Tibial artery (tissue), 4 donors: ENCODE measurements around the gene CDK18.

Experiments
- DNase-seq, 2 donors: peaks; one replicate each; pipeline ENCODE4 v3.0.0-alpha.2; 2019
- H3K27ac ChIP-seq, 2 donors: fragments of 200-600 bp; sonication (generic) in 1 of 2; 1 replicate in 1 of 2; 2 replicates in 1 of 2; pipeline ENCODE4 v1.5.1; 2018 to 2019; ENCODE audit warnings: mild to moderate bottlenecking in 1 of 2
- H3K27me3 ChIP-seq, 2 donors: fragments of 200-600 bp; sonication (generic) in 1 of 2; one replicate each; pipeline versions ENCODE4 v1.5.1 to v1.6.0; 2016 to 2019
- H3K36me3 ChIP-seq, 3 donors: fragments of 200-600 bp; sonication (generic) in 2 of 3; one replicate each; pipeline ENCODE4 v1.5.1; 2016 to 2019; ENCODE audit warnings: mild to moderate bottlenecking in 2 of 3
- H3K4me1 ChIP-seq, 4 donors: fragments of 200-600 bp; sonication (generic) in 2 of 4; 1 replicate in 3 of 4; 2 replicates in 1 of 4; pipeline ENCODE4 v1.5.1; 2016 to 2019
- H3K4me3 ChIP-seq, 2 donors: fragments of 200-600 bp; sonication (generic) in 1 of 2; 1 replicate in 1 of 2; 2 replicates in 1 of 2; pipeline ENCODE4 v1.5.1; 2018 to 2019; ENCODE audit warnings: mild to moderate bottlenecking in 2 of 2
- H3K9me3 ChIP-seq, 3 donors: fragments of 200-600 bp; sonication (generic) in 1 of 3; one replicate each; pipeline ENCODE4 v1.5.1; 2016 to 2019
- intact Hi-C: fragments of 100-400 bp; cut with DNase I; formaldehyde crosslinking; loops from one replicate; pipeline ENCODE4 v1.15.0; 2023; ENCODE audit warnings: low total_unique reads
- TF ChIP-seq, protein P1 (sequence below), 2 experiments: fragments of 200-600 bp in 1 of 2; fragments of 450-650 bp in 1 of 2; IDR thresholded peaks; one replicate each; pipeline ENCODE4 v1.5.1; 2017 to 2019; ENCODE audit warnings: antibody characterized with exemption in 2 of 2, mild to moderate bottlenecking in 1 of 2, moderate library complexity in 1 of 2

CDK18 gene

GRCh38 chr1:205532026-205532898 is 27.8 kb downstream of the CDK18 start:
- H3K9me3 ChIP-seq: no peaks in the 10 kb centered on the region
- intact Hi-C loops: no loop called here
- no peak overlapping the region for H3K4me3 ChIP-seq
- peaks cover 0 to 11% (median 2%) of the 10 kb centered on the region in 4 donors for H3K4me1 ChIP-seq
- peaks cover 21 to 50% (median 31%) of the 10 kb centered on the region in 3 donors for H3K36me3 ChIP-seq
- H3K27me3 ChIP-seq: no peaks in the 10 kb centered on the region
- no peak for DNase-seq
- H3K27ac ChIP-seq: no peak overlapping the region
- TF ChIP-seq, protein P1, sequence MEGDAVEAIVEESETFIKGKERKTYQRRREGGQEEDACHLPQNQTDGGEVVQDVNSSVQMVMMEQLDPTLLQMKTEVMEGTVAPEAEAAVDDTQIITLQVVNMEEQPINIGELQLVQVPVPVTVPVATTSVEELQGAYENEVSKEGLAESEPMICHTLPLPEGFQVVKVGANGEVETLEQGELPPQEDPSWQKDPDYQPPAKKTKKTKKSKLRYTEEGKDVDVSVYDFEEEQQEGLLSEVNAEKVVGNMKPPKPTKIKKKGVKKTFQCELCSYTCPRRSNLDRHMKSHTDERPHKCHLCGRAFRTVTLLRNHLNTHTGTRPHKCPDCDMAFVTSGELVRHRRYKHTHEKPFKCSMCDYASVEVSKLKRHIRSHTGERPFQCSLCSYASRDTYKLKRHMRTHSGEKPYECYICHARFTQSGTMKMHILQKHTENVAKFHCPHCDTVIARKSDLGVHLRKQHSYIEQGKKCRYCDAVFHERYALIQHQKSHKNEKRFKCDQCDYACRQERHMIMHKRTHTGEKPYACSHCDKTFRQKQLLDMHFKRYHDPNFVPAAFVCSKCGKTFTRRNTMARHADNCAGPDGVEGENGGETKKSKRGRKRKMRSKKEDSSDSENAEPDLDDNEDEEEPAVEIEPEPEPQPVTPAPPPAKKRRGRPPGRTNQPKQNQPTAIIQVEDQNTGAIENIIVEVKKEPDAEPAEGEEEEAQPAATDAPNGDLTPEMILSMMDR (IDR thresholded peaks at IDR 0.05): no peak

- TF ChIP-seq, protein P1 (IDR thresholded peaks at IDR 0.05): no peak
- Histone ChIP-seq H3K27me3 (no peaks in the 10 kb centered on the region), H3K9me3 (no peaks in the 10 kb centered on the region), H3K4me3 (no peak overlapping the region), H3K36me3 (peaks cover 21 to 41% (median 31%) of the 10 kb centered on the region in 3 donors), H3K4me1 (peaks cover 0 to 12% (median 2%) of the 10 kb centered on the region in 4 donors), H3K27ac (no peak overlapping the region)
- DNase-seq: no peak
- intact Hi-C loops: no loop called here
Observed at GRCh38 chr1:205532996-205533735, 28.7 kb downstream of the CDK18 start.

DNA sequence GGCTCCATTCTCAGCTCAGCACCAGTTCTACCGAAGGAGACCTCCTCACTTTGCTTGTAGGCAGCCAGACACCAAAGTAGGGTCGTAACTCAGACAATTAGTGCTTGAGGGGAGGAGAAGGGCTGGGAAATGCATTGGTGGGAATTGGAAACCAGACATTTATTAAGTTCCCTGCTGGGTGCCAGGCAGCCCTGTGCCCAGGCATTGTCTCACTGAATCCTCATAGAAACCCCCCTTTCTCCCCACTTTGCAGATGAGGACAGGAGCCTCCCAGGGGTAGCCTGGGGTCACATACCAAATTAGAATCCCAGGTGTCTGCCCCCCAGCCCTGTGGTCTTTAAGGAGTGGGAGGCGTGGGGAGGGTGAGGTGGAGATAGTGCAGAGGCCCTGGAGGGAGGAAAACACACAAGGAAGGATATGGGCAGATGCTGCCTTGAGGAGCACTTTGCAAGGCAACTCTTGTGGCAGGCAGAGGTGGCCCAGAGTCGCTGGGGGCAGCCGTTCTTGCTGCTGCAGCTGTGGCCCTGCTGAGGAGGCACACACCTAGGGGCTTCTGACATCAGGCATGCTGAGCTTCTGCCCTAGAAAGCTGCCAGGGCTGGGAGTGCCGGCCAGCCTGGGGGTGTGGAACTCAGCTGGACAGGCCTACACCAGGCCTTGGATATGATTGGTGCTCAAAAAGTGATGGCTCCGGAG is 29.4 kb downstream of the CDK18 start:
- Histone ChIP-seq H3K4me1 (peaks cover 0 to 8% (median 2%) of the 10 kb centered on the region in 4 donors), H3K9me3 (no peaks in the 10 kb centered on the region), H3K27me3 (no peaks in the 10 kb centered on the region), H3K4me3 (no peak overlapping the region), H3K27ac (no peak overlapping the region), H3K36me3 (peaks cover 21 to 40% (median 31%) of the 10 kb centered on the region in 3 donors)
- TF ChIP-seq, protein P1 (IDR thresholded peaks at IDR 0.05): no peak
- intact Hi-C loops: no loop called here
- peak in 1 of 2 donors; percentile 2 for DNase-seq

- intact Hi-C loops: no loop called here
Observed at GRCh38 chr1:205534444-205534985, 30.0 kb downstream of the CDK18 start.

More at GRCh38 chr1:205534444-205534985, 30.0 kb downstream of the CDK18 start:
- peaks cover 0 to 7% (median 0%) of the 10 kb centered on the region in 4 donors for H3K4me1 ChIP-seq
- peak in 1 of 2 donors; percentile 53 for DNase-seq
- no peak overlapping the region for H3K4me3 ChIP-seq
- H3K27ac ChIP-seq: no peak overlapping the region
- no peaks in the 10 kb centered on the region for H3K9me3 ChIP-seq
- H3K27me3 ChIP-seq: no peaks in the 10 kb centered on the region
- H3K36me3 ChIP-seq: peaks cover 21 to 36% (median 28%) of the 10 kb centered on the region in 3 donors
- TF ChIP-seq, protein P1 (IDR thresholded peaks at IDR 0.05): no peak
